ENCODE measurements around the gene CFAP251.

DNA sequence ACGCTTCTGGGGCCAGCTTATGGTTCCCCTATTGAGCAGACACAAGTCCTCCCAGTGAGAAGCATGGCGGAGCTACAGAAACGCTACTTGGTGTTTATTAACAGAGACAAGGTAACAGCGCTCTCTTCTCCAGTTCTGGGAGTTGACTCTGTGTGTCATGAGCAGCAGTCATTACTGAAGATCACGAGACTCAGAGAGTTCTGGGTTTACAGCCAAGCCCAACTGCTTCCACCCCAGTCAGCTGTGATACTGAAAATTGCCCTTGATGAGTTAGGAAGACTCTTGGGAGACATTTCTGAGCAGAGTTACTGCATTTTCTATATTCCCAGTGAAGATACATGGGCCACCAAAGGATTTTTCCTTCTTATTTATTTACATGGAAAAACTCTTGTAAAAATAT, 48.6 kb downstream of the CFAP251 start:
- TF ChIP-seq, protein P1, sequence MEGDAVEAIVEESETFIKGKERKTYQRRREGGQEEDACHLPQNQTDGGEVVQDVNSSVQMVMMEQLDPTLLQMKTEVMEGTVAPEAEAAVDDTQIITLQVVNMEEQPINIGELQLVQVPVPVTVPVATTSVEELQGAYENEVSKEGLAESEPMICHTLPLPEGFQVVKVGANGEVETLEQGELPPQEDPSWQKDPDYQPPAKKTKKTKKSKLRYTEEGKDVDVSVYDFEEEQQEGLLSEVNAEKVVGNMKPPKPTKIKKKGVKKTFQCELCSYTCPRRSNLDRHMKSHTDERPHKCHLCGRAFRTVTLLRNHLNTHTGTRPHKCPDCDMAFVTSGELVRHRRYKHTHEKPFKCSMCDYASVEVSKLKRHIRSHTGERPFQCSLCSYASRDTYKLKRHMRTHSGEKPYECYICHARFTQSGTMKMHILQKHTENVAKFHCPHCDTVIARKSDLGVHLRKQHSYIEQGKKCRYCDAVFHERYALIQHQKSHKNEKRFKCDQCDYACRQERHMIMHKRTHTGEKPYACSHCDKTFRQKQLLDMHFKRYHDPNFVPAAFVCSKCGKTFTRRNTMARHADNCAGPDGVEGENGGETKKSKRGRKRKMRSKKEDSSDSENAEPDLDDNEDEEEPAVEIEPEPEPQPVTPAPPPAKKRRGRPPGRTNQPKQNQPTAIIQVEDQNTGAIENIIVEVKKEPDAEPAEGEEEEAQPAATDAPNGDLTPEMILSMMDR (IDR thresholded peaks at IDR 0.05) = no peak
- TF ChIP-seq POLR2AphosphoS5 (IDR thresholded peaks at IDR 0.05) = no peak
- no peak for TF ChIP-seq EP300 (IDR thresholded peaks at IDR 0.05)
- no peak for TF ChIP-seq POLR2A (IDR thresholded peaks at IDR 0.05)

Measured in suprapubic skin (tissue), 4 donors.